AG09309 (cell line): Measurements from ENCODE around the gene REL.
"Not testable (repeated sequence)": the region's sequence is repeated elsewhere in the genome, so short reads cannot be mapped to it uniquely, and the experiment has no call there.

Source experiments
- DNase-seq: peaks from one replicate; pipeline ENCODE4 v3.0.0-alpha.2; 2010; ENCODE audit warnings: low read depth
- H3K4me3 ChIP-seq: 2 replicates; pipeline ENCODE4 v1.5.1; 2011; ENCODE audit warnings: mild to moderate bottlenecking, low read depth, low read length, moderate library complexity; ENCODE audit not compliant: control insufficient read depth
- CTCF ChIP-seq: IDR thresholded peaks from 2 replicates; pipeline ENCODE4 v1.5.1; 2011; ENCODE audit warnings: mild to moderate bottlenecking, low read depth, low read length, inconsistent platforms; ENCODE audit not compliant: insufficient read depth, control insufficient read depth; ENCODE audit errors: missing control alignments

Gene REL

GRCh38 chr2:60926741-60927552, 45.6 kb downstream of the REL start:
- TF ChIP-seq CTCF: no peak
- no peak overlapping the region for H3K4me3 ChIP-seq
- DNase-seq: peak; percentile 74

- not testable (repeated sequence) for H3K4me3 ChIP-seq, DNase-seq
These were observed 50.7 kb downstream of the REL start for GRCh38 chr2:60932061-60932460.

GRCh38 chr2:60932954-60933353, 51.6 kb downstream of the REL start:
- DNase-seq: no peak
- no peak overlapping the region for H3K4me3 ChIP-seq
- TF ChIP-seq CTCF: no peak

GRCh38 chr2:60934165-60934722, 52.9 kb downstream of the REL start:
- no peak for DNase-seq
- no peak overlapping the region for H3K4me3 ChIP-seq
- TF ChIP-seq CTCF: no peak

GRCh38 chr2:60936757-60937156, 55.4 kb downstream of the REL start:
- DNase-seq: no peak
- H3K4me3 ChIP-seq: no peak overlapping the region
- TF ChIP-seq CTCF: no peak

- no peak for DNase-seq
- TF ChIP-seq CTCF: no peak
- H3K4me3 ChIP-seq: no peak overlapping the region
These were observed 56.9 kb downstream of the REL start for GRCh38 chr2:60938301-60938700.

- no peak for DNase-seq
- TF ChIP-seq CTCF: no peak
- no peak overlapping the region for H3K4me3 ChIP-seq
These were observed 58.2 kb downstream of the REL start for GRCh38 chr2:60939622-60940021.
